ENCODE data around the gene GPBP1.

Gene GPBP1

DNA sequence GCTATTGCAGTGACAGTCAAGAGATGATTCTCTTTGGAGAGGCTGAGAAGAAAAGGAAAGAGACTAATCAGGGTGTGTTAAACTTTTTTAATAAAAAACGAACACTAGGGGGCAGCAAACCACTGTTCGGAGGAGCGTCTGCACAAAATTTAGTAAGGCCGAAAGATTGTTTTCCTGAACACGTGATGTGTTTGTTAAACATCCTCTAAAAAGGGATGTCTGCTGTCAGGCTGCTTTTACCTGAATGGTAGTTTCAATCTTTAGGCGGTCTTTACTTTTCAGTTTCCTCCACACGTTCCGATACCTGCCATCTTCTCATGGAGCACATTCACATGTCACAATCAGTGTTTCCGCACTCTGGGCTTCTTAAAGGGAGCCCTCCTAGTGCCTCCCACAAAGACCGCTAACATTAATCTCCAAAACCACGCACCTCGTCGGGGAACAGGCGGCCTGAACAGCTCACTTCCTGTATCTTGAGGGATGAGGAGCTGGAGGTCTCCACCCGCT lies 125.2 kb downstream of the GPBP1 start:
- H3K4me3 ChIP-seq (ENCODE audit: low read depth, low read length), result peak overlapping the region; percentile 1
- TF ChIP-seq, protein P1, sequence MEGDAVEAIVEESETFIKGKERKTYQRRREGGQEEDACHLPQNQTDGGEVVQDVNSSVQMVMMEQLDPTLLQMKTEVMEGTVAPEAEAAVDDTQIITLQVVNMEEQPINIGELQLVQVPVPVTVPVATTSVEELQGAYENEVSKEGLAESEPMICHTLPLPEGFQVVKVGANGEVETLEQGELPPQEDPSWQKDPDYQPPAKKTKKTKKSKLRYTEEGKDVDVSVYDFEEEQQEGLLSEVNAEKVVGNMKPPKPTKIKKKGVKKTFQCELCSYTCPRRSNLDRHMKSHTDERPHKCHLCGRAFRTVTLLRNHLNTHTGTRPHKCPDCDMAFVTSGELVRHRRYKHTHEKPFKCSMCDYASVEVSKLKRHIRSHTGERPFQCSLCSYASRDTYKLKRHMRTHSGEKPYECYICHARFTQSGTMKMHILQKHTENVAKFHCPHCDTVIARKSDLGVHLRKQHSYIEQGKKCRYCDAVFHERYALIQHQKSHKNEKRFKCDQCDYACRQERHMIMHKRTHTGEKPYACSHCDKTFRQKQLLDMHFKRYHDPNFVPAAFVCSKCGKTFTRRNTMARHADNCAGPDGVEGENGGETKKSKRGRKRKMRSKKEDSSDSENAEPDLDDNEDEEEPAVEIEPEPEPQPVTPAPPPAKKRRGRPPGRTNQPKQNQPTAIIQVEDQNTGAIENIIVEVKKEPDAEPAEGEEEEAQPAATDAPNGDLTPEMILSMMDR (IDR thresholded peaks at IDR 0.05; ENCODE audit: insufficient read depth, low read depth, low read length, missing control alignments), result peak; percentile 55
- peak; percentile 76 for DNase-seq (ENCODE audit: low read depth)

DNA sequence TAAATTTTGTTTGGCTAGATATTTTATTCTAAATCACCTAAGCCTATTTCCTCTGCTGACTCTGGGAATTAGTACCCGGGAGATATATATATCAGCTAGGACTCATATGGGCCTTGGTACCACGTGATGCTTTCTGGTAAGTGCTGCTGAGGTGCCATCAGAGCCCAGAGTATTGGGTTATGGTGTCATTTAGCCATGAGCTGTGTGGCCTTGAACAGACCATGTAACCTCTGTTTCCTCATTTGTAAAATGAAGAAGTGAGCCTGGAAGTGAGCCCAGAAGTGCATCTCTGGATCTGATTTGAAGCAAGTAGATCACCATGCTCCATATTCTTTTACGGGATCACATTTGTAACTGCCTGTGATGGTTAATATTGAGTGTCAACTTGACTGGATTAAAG lies 126.1 kb downstream of the GPBP1 start:
- no peak overlapping the region for H3K4me3 ChIP-seq (ENCODE audit: low read depth, low read length)
- TF ChIP-seq, protein P1 (IDR thresholded peaks at IDR 0.05; ENCODE audit: insufficient read depth, low read depth, low read length, missing control alignments), result no peak
- no peak for DNase-seq (ENCODE audit: low read depth)

DNA sequence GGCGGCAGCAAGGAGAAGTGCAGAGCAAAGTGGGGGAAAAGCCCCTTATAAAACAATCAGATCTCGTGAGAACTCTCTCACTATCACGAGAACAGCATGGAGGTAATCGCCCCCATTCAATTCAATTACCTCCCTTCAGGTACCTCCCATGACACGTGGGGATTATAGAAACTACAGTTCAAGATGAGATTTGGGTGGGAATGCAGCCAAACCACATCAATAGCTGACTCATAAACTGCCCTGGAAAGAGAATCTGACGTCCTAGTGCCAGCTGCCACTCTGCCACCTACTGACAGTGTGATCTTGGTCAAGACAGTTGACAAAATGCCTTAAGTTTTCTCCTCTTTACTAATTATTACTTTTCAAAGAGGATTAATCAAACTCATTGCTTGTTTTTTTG lies 128.3 kb downstream of the GPBP1 start:
- TF ChIP-seq, protein P1 (IDR thresholded peaks at IDR 0.05; ENCODE audit: insufficient read depth, low read depth, low read length, missing control alignments), result no peak
- peak; percentile 51 for DNase-seq (ENCODE audit: low read depth)
- no peak overlapping the region for H3K4me3 ChIP-seq (ENCODE audit: low read depth, low read length)

- no peak for DNase-seq (ENCODE audit: low read depth)
- no peak overlapping the region for H3K4me3 ChIP-seq (ENCODE audit: low read depth, low read length)
- TF ChIP-seq, protein P1 (IDR thresholded peaks at IDR 0.05; ENCODE audit: insufficient read depth, low read depth, low read length, missing control alignments), result no peak
Observed at GRCh38 chr5:57302643-57303042, 128.8 kb downstream of the GPBP1 start.

DNA sequence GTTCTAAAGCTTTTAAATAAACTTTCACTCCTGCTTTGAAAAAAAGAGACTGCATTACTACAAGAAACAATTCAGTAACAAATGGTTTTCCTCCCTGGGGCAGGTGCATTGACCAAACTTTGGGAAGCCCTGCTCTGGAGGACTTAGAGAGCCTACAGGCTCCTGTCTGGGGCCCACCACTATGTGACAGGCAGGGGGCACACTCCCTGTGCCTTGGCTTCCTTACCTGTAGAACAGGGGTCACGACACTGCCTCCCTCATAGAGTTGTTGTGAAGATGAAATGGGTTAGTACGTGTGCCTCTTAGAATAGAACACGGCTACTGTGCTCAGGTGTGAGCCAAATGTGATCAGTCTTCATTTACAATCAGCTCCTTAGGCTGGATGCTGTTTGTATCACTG lies 130.1 kb downstream of the GPBP1 start:
- H3K4me3 ChIP-seq (ENCODE audit: low read depth, low read length), result no peak overlapping the region
- peak; percentile 8 for DNase-seq (ENCODE audit: low read depth)
- TF ChIP-seq, protein P1 (IDR thresholded peaks at IDR 0.05; ENCODE audit: insufficient read depth, low read depth, low read length, missing control alignments), result no peak

DNA sequence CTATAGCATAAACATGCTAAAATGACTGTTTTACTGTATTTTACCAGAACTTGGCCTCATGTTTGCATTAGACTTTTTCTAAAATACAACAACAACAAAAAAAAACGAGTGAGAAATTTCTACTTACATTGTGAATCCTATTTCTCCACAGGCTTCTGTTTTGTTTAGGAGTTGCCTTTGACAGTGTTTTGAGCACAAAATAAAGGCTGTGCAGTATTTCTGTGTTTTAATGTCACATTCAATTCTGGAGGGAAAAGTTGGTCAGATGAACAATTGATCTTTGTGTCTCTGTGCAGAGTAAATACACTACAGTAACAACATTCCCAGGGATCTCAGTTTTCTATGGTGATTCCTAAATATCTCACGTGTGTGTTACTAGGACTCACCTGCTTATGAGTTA lies 131.1 kb downstream of the GPBP1 start:
- TF ChIP-seq, protein P1 (IDR thresholded peaks at IDR 0.05; ENCODE audit: insufficient read depth, low read depth, low read length, missing control alignments), result no peak
- no peak overlapping the region for H3K4me3 ChIP-seq (ENCODE audit: low read depth, low read length)
- DNase-seq (ENCODE audit: low read depth), result no peak

GRCh38 chr5:57306359-57306758 lies 132.5 kb downstream of the GPBP1 start:
- TF ChIP-seq, protein P1 (IDR thresholded peaks at IDR 0.05; ENCODE audit: insufficient read depth, low read depth, low read length, missing control alignments), result no peak
- no peak for DNase-seq (ENCODE audit: low read depth)
- H3K4me3 ChIP-seq (ENCODE audit: low read depth, low read length), result no peak overlapping the region
